Islet precursor cell (in vitro differentiated cells): ENCODE results near the gene FAM43B.
A peak's percentile ranks its signal among the peaks of the same experiment; 100 is the strongest.

Experiments used
- DNase-seq: peaks from one replicate; pipeline ENCODE4 v3.0.0-alpha.2; 2018

FAM43B gene

DNA sequence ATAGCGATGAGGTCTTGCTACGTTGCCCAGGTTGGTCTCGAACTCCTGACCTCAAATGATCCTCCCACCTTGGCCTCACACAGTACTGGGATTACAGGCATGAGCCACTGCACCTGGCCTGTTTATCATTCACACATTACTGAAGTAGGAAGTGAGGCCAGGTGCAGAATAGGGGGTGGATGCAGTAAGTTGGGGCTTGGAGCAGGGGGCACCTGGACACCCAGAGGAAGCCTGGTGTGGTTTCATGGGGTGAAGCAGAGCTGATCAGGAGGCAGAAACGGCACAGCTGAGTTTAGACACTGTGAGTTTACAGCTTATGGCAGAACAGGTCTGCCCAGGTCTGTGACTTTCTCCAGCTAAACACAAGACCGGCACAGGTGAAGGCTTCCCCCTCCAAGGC is 41.4 kb downstream of the FAM43B start:
- DNase-seq = no peak

DNA sequence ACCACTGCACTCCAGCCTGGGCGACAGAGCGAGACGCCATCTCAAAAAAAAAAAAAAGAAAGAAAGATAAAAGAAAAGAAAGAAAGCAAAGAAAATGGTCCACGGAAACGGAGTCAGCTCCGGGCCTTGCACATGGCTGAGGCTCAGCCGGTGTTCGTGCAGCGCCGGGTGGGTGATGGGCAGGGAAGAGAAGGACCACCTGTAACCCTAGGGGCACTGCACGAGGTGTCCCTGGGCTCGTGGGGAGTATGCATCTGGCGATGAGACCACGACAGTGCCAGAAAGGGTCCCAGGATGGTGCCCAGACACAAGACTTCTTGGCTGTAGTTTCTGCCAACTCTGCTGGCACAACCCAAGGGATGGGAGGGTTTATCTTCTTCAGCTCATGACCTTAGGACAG is 42.4 kb downstream of the FAM43B start:
- DNase-seq = no peak

DNA sequence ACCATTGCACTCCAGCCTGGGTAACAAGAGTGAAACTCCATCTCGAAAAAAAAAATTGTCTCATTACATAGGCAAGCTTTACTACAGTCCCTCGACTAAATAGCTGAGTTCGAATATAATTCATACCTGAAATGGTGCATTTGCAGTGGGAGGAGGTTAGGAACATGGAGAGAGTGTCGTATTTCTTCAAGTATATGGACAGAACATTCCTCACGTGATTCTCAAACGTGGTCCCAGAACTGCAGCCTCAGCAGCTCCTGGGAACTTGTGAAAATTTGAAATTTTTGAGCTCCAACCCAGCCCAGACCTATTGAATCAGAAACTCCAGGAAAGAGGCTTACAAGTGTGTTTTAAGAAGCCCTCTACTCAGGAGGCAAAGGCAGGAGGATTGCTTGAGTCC is 43.7 kb downstream of the FAM43B start:
- no peak for DNase-seq

DNA sequence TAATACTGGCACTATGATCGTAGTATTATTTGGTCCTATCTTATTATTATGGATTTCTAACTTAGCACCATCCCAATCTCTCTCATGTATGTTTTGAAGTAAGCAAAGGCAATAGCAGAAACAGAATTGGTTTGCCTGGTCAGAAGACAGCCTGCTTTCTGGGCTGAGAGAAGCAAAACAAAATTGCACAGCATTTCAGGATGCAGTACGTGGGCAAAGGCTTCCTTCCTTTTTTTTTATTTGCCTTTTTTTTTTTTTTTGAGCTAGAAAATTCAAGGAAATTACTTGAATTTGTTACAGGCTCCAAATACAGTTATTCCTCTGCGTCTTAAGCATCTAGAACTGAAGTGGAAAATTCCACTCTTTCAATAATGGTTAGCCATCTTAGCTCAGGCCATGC is 45.3 kb downstream of the FAM43B start:
- DNase-seq = no peak

DNA sequence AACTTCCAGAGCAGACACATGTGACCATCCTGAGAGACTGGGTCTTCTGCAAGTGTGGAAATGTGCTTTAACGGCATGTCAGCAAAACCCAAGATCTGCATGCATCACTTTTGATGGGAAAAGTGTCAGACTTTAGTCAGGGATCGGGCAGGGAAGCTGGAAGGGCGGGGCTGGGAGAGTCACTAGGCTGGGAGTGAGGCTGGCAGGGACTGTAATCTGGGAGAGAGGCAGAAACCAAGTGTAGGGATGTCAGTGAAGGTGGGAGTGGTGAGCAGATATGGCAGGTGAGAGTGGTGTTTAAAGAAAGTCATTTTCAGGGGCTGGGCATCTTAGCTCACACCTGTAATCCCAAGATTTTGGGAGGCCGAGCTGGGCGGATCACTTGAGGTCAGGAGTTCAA is 47.8 kb downstream of the FAM43B start:
- no peak for DNase-seq

DNA sequence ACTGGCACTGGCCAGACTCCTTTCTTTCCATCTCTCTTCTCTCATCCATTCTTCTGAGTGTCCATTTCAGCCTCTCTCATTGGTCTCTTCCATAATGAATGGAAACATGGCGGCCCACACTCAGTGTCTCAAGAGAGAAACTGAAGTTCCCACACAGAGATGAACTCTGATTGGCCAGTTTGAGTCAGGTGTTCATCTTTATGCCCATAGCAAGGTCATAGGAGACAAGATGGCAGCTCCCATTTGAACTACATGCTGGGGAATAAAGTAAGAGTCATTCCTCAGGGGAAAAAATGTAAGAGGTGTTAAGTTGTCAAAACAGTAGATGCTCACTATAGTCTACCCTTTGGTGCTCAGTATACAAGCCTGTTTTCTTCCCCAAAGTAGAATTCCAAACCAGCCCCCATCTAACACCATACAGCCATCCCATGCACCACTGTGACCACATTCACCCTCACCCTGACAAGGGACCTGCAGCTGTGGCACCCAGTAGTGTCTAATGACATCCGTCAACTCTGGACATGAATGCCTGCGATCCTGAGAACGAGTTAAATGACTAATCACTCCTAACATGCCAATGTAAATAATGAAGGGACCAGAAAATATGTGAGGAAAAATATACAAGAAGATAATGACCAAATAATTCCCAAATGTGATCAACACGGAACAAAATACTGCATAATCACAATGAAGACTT is 48.9 kb downstream of the FAM43B start:
- DNase-seq = no peak

DNA sequence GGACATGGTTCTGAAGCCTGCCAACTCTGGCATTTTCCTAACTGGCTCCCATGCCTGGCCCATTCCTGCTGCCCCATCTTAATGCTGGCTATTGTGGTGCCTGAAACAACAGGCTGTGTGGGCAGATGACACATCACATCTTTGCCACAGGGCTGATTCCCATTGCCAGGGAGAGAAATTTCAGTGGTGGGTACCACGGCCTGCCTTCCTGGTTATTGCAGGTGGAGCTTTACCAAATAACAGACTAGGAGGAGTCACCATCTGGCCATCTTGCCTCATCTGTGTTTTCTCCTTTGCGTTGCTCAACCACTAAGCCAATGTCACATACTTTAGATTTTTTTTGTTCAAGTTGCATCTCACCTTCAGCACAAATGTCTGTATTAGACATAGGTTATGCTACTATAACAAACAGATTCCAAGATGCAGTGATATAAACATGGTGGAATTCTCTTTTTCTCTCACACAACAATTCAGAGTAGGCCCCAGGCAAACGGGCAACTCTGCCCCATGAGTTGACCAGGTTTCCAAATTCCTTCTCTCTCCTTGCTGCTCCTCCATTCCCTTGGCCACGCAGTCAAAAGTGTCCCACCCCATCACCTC is 50.6 kb downstream of the FAM43B start:
- no peak for DNase-seq

DNA sequence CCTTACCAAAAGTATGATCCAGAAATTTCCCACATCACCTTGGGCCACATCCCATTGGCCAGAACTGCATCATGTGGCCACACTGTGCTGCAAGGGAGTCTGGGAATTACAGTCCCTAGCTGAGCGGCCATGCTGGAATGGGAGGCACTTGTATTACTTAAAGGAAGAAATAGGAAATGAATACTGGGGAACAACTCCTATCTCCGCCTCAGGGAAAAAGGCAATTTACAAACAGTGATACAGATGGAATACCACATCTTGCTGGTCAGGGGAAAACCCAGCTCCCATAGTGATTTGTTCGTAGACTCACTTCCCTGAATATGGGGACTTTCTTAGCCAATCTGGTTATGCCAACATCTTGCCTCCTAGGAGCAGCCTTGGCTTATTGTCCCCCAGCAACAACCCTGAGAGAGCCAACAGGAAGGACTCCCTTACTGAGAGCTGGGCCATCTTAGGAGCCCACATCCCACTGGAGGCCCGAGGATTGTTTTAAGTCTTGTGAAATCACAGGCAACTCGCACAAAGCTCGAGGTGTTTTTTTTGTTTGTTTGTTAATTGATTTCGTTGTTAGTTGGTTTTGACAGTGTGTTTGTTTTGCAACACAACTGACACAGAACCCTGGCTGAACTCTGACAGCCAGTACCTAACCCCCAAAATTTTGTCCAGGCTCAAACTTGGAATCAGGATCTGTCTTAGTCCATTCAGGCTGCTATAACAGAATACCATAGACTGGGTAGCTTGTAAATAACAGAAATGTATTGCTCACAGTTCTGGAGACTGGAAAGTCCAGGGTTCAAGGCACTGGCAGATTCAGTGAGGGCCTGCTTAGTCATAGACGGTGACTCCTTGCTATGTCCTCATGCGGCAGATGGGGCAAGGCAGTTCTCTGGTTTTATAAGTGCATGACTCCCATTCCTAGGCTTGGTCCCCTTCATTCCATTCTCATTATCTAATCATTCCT is 51.4 kb downstream of the FAM43B start:
- DNase-seq = peak; percentile 65
